PC-9 (cell line): ENCODE results near the gene TAF4.

ENCODE experiments used
- EZH2 ChIP-seq: fragments of 200-600 bp; sonication (generic); IDR thresholded peaks from 2 replicates; pipeline ENCODE4 v1.8.0; 2017; ENCODE audit warnings: antibody characterized with exemption, low read depth
- TF ChIP-seq, protein P1 (sequence below): fragments of 200-600 bp; sonication (generic); conservative IDR thresholded peaks from 2 replicates; pipeline ENCODE4 v1.6.1; 2017; ENCODE audit warnings: mixed run types, antibody characterized with exemption, mild to moderate bottlenecking, moderate library complexity

DNA sequence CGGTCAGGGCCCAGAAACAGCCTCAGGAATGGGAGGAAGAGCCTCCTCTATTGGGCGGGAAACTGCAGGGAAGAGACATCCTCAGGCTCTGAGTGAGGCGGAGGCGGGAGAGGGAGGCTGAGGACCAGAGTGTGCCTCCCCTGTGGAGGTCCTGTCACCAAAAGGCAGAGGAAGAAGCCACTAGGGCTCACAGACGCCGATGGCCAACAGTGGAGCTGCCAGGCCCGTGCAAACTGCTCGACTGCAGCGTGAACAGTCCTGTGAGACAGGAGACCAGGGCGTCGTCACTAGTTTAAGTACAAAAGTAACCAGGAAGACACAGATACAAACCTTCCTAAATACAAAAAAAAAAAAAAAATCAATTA lies 82.7 kb downstream of the TAF4 start:
- TF ChIP-seq, protein P1, sequence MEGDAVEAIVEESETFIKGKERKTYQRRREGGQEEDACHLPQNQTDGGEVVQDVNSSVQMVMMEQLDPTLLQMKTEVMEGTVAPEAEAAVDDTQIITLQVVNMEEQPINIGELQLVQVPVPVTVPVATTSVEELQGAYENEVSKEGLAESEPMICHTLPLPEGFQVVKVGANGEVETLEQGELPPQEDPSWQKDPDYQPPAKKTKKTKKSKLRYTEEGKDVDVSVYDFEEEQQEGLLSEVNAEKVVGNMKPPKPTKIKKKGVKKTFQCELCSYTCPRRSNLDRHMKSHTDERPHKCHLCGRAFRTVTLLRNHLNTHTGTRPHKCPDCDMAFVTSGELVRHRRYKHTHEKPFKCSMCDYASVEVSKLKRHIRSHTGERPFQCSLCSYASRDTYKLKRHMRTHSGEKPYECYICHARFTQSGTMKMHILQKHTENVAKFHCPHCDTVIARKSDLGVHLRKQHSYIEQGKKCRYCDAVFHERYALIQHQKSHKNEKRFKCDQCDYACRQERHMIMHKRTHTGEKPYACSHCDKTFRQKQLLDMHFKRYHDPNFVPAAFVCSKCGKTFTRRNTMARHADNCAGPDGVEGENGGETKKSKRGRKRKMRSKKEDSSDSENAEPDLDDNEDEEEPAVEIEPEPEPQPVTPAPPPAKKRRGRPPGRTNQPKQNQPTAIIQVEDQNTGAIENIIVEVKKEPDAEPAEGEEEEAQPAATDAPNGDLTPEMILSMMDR: no peak
- TF ChIP-seq EZH2: no peak
